ENCODE results near the gene GID8.

GID8 gene

GRCh38 chr20:62963614-62964397 lies 25.9 kb downstream of the GID8 start:
- no peak for DNase-seq

GRCh38 chr20:62964700-62965099 lies 26.8 kb downstream of the GID8 start:
- no peak for DNase-seq
- TF ChIP-seq POLR2A (IDR thresholded peaks at IDR 0.05; ENCODE audit: low read length) (no peak), GATA1 (IDR thresholded peaks at IDR 0.05; ENCODE audit: low read depth, low read length) (no peak)

More at GRCh38 chr20:62963614-62964397, 25.9 kb downstream of the GID8 start:
- TF ChIP-seq GATA1 (IDR thresholded peaks at IDR 0.05; ENCODE audit: low read depth, low read length) (no peak), POLR2A (IDR thresholded peaks at IDR 0.05; ENCODE audit: low read length) (no peak)

GRCh38 chr20:62965363-62965771 lies 27.4 kb downstream of the GID8 start:
- no peak for DNase-seq

DNA sequence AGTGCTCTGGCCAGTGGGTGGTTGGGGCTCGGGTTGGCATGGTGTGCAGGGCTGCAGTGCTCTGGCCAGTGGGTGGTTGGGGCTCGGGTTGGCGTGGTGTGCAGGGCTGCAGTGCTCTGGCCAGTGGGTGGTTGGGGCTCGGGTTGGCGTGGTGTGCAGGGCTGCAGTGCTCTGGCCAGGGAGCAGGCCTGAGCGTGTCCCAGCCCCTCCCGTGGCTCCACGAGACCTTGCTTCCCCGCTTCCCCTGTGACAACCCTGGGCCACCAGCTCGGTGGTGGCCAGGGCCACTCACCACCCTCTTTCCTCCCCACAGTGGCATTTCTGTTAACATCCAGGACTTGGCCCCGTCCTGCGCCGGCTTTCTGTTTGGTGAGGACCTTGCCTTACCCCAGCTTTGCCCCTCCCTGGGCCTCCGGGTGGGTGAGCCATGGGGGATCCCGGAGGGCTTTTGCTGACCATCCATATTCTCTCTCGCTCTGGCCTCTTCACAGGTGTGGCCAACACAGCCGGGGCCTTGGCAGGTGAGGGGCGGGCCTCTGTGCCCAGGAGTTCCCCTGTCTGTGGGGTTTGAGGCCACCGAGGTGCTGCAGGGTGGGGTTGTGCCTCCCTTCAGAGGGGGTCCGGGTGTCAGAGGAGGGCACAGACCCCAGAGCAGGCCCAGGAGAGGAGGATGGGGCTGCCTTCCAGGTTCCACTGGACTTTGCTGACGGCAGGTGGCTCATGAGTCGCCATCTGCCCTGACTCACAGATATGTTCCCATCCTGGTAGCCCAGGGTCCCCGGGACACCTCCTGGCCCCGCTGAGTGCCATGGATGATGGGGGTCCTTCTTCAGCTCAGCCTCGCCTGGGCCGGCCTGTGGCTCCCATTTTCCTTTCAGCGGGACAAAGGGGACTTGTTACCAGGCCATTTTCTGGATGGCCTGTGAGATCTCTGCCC lies 28.5 kb downstream of the GID8 start:
- no peak for DNase-seq
- no peak for TF ChIP-seq POLR2A (IDR thresholded peaks at IDR 0.05; ENCODE audit: low read length)
- no peak for TF ChIP-seq GATA1 (IDR thresholded peaks at IDR 0.05; ENCODE audit: low read depth, low read length)

More at GRCh38 chr20:62965363-62965771, 27.4 kb downstream of the GID8 start:
- TF ChIP-seq POLR2A (IDR thresholded peaks at IDR 0.05; ENCODE audit: low read length) (no peak), GATA1 (IDR thresholded peaks at IDR 0.05; ENCODE audit: low read depth, low read length) (no peak)

- TF ChIP-seq POLR2A (IDR thresholded peaks at IDR 0.05; ENCODE audit: low read length) (no peak), GATA1 (IDR thresholded peaks at IDR 0.05; ENCODE audit: low read depth, low read length) (no peak)
- DNase-seq = no peak
These were observed 29.2 kb downstream of the GID8 start for GRCh38 chr20:62967149-62967501.

DNA sequence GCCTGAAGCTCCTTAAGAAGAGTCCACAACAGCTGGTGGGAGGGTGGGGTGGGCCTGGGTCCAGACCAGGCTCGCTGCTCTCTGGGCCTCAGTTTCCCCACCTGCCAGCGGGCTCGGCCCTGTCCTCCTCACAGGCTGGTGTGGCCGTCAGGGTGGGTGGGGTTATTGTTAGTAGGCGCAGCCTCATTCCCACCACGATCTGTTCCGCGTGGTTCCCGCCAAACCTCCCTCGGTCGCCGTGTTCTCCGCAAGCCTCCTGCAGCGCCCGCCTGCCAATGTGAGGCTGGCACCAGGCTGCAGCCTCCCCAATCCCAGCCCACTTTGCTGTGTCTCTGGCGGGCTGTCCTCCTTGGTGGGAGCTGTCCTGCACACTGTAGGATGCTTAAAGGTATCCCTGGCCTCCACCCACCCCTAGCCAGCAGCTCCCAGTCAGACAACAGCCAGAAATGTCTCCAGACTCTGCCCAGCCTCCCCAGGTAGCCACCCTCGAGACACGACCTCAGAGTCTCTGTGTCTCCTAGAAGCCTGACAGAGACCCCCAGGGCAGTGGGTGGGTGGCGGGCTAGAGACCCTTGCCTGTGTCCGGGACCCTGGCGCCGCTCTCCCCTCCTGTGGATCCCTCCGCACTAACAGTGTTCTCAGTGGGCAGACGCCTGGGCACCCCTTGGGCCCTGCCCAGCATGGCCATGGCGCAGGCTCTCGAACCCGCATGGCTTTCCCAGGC lies 29.8 kb downstream of the GID8 start:
- TF ChIP-seq GATA1 (IDR thresholded peaks at IDR 0.05; ENCODE audit: low read depth, low read length) (no peak), POLR2A (IDR thresholded peaks at IDR 0.05; ENCODE audit: low read length) (no peak)
- no peak for DNase-seq

GRCh38 chr20:62968378-62969178 lies 30.6 kb downstream of the GID8 start:
- TF ChIP-seq POLR2A (IDR thresholded peaks at IDR 0.05; ENCODE audit: low read length) (no peak), GATA1 (IDR thresholded peaks at IDR 0.05; ENCODE audit: low read depth, low read length) (no peak)
- DNase-seq = no peak

- TF ChIP-seq POLR2A (IDR thresholded peaks at IDR 0.05; ENCODE audit: low read length) (no peak), GATA1 (IDR thresholded peaks at IDR 0.05; ENCODE audit: low read depth, low read length) (no peak)
- DNase-seq = no peak
These were observed 31.3 kb downstream of the GID8 start for GRCh38 chr20:62969179-62969760.

DNA sequence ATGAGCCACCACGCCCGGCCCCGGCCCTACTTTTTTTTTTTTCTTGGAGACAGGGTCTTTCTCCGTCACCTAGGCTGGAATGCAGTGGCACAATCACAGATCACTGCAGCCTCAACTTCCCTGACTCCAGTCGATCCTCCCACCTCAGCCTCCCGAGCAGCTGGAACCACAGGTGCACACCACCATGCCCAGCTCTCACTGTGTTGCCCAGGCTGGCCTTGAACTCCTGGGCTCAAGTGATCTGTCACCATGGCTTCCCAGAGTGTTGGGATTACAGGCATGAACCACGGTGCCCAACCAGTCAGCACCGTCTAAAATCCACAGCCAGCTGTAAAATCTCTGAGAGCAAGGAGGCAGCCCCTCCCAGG lies 32.0 kb downstream of the GID8 start:
- TF ChIP-seq POLR2A (IDR thresholded peaks at IDR 0.05; ENCODE audit: low read length) = no peak
- TF ChIP-seq GATA1 (IDR thresholded peaks at IDR 0.05; ENCODE audit: low read depth, low read length) = no peak
- no peak for DNase-seq

GRCh38 chr20:62970307-62971210 lies 32.6 kb downstream of the GID8 start:
- TF ChIP-seq GATA1 (IDR thresholded peaks at IDR 0.05; ENCODE audit: low read depth, low read length) = no peak
- TF ChIP-seq POLR2A (IDR thresholded peaks at IDR 0.05; ENCODE audit: low read length) = no peak
- DNase-seq = no peak

- DNase-seq = no peak
- TF ChIP-seq GATA1 (IDR thresholded peaks at IDR 0.05; ENCODE audit: low read depth, low read length) (no peak), POLR2A (IDR thresholded peaks at IDR 0.05; ENCODE audit: low read length) (no peak)
These were observed 33.4 kb downstream of the GID8 start for GRCh38 chr20:62971211-62971949.
